Activated gamma-delta T cell (primary cell): ENCODE measurements around the gene TNKS1BP1.
"Not testable (repeated sequence)": the region's sequence is repeated elsewhere in the genome, so short reads cannot be mapped to it uniquely, and the experiment has no call there.

Experiments
- DNase-seq: peaks from one replicate; lab custom pipeline; 2025; lab: John Stamatoyannopoulos, UW

TNKS1BP1 gene

DNA sequence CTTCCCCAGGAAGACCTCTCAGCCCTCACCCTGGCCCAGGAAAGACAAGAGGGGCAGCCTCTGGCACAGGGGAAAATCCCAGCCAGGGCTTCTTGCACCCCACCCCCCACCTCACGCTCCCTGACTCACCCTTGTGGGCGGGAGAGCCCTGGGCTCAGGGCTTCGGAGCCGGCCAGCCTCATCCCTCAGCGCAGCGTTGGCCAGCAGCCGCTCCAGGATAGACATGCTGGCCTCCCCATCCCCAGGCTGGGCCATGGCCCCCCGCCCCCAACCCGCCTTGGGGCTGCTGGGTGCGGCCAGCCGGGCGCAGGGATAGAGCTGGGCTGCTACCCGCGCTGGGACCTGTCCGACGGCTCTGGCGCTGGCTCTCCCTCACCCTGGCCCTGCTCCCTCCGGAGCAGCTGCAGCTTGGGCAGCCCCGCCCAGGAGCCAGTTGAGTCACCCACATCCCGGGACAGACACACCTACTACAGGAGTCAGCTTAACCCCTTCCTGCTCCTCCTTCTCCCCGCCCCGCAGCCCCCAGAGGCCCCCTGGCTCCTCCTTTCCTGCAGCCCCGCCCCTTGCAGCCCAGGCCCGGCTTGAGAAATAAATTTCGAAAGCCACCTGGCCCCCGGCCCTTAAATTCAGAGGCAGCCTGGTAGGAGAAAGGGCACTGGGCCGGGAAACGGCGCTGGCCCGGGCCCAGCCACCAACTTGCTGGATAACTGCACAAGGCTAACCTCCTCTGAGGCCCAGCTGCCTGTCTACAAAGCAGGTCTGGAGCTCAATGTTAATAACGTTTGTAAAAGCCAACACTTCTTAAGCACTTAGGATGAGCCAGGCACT lies 13.4 kb downstream of the TNKS1BP1 start:
- no peak for DNase-seq

DNA sequence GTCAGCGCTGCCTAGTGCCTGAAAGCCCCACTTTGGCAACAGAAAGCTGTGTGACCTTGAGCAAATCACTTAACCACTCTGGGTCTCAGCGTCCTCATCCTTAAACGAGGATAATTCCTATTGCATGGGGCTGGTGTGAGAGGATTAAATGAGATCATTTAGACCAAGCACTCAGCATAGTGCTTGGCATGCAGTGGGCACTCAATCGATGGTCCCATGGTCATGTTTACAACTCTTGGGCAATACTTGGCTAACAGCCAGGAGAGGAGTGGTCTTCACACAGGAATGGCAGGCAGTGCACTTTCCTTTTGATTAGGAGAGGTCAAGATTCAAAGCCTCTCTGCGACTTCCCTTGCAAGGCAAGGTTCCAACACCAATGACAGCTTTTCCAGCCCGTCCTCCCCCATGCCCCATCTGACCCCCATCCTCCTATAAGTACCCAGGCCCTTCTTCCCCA lies 14.1 kb downstream of the TNKS1BP1 start:
- no peak for DNase-seq

GRCh38 chr11:57310091-57310490 lies 14.7 kb downstream of the TNKS1BP1 start:
- no peak for DNase-seq

- no peak for DNase-seq
These were observed 15.4 kb downstream of the TNKS1BP1 start for GRCh38 chr11:57309106-57310059.

DNA sequence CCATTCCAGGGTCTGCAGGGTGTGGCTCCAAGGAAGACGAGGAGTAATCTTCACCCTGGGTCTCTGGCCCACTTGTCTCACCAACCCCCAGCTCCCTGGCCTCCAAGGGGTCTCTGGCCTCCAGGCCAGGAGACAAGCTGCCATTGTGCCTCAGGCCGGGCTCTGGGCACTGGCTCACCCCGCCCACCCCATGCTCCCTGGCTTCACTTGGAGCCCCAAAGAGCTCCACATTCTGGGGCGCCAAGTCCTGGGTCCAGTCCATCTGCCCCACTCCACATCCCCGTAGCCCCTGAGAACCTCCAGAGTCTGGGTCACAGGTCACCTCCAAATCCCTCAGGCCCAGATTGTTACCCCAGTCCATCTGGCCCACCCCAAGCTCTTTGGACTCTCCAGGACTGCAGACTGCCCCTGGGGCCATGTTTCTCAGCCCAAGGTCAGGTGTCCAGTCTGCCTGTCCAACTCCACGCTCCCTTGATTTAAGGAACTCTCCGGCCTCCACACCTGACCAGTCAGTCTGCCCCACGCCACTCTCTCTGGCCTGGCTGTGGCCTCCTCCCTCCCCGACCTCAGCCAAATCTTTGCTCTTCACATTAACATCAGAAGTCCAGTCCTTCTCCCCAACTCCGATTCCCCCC lies 16.2 kb downstream of the TNKS1BP1 start:
- no peak for DNase-seq

- DNase-seq, result no peak
These were observed 17.0 kb downstream of the TNKS1BP1 start for GRCh38 chr11:57307666-57308270.

DNA sequence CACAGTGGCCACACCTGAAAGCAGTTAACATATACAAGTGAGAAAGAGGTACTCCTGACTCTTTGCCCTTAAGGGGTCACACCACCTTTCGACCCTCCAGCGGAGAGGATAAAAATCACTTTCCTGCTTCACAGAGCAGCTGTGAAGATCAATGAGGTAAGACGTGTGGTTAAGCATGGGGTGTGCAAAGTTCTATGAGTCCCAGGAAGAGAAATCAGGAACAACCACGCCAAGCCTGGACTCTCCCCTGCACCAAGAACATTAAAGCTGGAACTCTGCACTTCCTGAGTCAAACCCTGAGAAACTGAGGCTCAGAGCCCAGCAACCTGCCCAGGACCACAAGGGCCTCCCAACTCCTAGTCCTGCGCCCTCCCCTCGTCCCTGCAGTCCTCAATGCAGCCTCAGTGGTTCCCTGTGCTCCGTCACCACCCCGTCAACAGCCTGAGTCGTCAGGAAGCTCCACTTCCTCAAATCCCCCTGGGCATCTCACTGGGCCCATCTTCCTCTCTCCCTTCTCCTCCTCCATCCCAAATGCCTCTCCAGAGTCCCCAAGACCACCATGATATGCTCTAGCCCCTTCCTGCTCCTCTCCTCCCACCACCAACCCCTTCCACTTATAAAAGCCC lies 17.7 kb downstream of the TNKS1BP1 start:
- no peak for DNase-seq

DNA sequence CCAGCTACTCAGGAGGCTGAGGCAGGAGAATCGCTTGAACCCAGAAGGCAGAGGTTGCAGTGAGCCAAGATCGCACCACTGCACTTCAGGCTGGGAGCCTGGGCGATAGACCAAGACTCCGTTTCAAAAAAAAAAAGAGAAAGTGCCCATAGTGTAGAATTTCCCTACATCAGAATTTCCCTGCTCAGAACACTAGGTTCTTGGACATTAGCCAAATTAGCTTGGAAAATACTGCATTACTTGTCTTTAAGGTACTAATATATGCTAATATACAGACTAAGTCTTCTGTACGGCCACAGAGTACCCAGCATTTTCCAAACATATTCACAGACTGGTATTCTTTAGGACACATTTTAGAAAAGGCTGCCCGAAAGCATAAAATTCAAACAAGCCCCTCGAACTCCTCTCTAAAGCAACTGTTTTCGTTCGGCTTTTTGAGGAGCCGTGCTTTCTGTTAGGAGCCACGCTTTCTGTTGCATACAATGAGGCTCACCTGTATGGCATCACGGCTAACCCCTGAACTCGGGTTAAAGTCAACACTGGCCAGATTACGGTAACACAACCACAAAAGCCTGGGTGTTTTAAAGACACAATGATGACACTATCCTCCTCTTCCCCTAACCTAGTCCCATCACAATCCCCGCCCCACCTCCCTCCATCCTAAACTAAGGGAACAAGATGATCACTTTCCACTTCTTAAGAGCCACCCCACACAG lies 18.4 kb downstream of the TNKS1BP1 start:
- no peak for DNase-seq

DNA sequence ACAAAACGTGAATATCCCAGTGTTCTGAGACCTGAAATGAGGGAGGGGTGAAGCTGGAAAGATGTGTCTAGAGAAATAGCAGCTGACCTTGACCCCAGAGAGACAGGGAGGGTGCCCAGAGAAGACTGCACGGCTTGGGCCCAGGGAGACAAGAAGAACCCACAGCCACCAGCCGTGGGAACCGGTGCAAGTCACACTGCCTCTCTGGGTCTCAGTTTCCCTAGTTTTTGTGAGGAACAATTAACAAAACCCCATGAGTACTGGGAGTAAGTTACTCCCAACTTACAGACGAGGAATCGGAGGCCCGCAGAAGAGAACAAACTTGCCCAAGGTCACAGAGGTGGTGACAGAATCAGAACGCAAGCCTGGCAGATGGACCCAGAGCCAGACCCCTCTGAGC lies 19.2 kb downstream of the TNKS1BP1 start:
- DNase-seq, result no peak

GRCh38 chr11:57303990-57304579 lies 20.7 kb downstream of the TNKS1BP1 start:
- DNase-seq, result no peak

DNA sequence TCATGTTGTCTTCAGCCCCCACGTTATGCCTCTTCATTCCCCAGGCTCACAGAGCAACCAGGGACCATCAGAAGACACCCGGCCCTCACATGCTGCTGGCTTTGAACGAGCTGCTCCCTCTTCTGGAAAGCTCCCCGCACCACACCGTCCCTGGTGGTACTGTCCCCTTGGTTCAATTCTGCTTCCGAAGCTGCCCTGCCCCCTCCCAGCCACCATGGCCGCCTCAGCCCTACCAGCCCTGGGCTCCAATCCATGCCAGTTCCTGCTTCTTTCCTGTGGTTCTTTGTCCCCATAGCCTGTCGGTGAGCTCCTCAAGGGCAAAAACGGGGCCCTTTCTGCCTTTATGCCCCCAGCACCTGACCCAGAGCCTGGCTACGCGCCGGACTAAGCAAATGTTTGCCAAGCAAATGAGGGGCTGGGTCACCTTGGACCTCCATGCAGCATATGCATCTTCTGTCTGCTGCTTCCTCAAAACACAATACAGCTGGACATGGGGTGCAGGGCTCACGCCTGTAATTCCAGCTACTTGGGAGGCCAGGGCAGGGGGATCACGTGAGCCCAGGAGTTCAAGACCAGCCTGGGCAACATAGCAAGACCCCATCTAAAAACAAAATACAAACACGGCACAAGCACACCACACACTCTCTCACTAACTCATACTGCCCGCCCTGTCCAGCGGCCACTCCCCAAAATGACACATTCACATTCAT lies 21.3 kb downstream of the TNKS1BP1 start:
- DNase-seq, result no peak

GRCh38 chr11:57302489-57302888 lies 22.3 kb downstream of the TNKS1BP1 start:
- no peak for DNase-seq

DNA sequence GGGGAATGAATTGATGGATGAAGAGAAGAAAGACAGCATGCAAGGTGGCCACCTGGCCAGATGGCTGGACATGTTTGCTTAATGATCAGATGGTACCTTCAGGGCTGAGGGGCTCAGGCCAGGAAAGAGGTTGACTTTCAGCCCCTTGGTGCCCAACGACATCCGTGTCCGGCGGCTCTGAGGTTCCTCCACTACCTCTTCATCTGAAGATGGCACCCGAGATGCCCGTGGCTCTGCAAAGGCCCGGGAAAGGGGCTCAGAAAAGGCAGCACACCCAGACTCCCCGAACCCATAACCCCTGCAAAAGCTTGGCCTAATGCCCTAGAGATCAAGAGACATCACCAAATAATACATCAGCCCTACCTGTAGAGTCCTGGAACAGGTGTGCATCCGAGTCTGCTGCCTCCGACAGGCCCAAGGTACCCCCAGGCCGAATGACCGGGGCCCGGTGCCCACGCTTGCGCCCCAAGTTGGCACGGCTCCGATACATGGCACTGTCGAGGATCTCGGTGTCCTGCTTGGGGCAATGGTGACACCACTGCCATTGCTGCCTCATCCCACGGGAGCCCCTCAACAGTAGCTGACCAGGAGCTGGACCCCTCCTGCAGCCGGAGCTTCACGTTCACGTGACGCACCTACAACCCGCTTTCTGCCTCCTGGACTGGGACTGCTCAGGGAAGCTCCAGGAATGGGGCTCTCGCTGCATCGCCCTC lies 22.9 kb downstream of the TNKS1BP1 start:
- no peak for DNase-seq

DNA sequence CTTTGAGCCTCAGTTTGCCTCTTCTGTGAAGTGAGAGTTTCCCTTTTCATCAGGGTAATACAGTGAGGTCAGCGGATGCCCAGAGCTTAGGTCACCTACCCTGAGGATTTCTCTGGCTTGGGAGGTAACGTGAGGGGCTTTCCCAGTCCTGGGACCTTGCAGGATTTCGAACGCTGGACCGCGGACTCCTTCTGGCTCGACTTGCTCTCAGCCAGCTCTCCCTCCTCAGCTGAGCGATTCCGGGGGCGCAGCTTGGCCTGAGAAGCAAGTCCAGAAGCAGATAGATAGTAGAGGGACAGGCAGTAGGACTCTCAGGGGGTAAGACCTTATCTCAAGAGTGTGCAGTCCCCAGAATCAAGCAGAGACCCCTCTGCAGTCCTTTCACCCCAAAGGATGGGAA lies 24.0 kb downstream of the TNKS1BP1 start:
- no peak for DNase-seq

GRCh38 chr11:57299150-57299737 lies 25.5 kb downstream of the TNKS1BP1 start:
- no peak for DNase-seq

DNA sequence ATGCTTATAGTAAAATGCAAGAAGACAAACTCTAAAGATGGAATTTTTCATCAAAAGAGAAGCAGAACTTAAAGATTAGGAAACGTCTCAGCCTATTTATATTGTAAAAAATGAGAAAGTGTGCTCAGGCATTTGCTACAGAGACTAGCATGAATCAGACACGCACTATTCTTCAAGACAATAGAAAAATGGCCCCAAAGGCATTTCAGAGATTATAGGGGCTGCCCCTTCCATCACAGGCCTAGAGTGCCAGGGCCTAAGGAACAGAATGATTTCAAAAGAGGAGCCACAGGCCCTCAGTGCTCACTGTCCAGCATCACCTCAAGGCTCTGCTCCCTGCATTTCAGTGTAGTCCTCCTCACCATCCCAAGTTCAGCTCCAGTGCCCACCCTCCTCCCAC lies 27.5 kb downstream of the TNKS1BP1 start:
- no peak for DNase-seq

DNA sequence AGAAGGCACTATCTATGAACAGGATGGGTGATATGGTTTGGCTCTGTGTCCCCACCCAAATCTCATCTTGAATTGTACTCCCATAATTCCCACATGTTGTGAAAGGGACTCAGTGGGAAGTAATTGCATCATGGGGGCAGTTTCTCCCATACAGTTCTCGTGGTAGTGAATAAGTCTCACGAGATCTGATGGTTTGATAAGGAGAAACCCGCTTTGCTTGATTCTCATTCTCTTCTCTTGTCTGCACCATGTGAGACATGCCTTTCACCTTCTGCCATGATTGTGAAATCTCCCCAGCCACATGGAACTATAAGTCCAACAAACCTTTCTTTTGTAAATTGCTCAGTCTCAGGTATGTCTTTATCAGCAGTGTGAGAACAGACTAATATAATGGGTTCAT lies 28.5 kb downstream of the TNKS1BP1 start:
- not testable (repeated sequence) for DNase-seq
